Peyer's patch (tissue), 4 donors: ENCODE data around the gene RUNX3. TPM values are rescaled to one million over a fixed set of nuclear protein-coding genes. Genes with fewer than 3 reads are reported as not detected.
A peak's percentile ranks its signal among the peaks of the same experiment; 100 is the strongest.

Experiments
- DNase-seq, 3 donors: peaks; one replicate each; pipeline ENCODE4 v3.0.0-alpha.2; 2017 to 2019
- H3K27ac ChIP-seq, 4 donors: fragments of 200-600 bp; sonication (generic); one replicate each; pipeline ENCODE4 v1.5.1; 2016 to 2019
- H3K27me3 ChIP-seq, 2 donors: fragments of 200-600 bp; sonication (generic); one replicate each; pipeline ENCODE4 v1.5.1; 2019
- H3K36me3 ChIP-seq, 3 donors: fragments of 200-600 bp; sonication (generic); one replicate each; pipeline ENCODE4 v1.5.1; 2016 to 2019
- H3K4me1 ChIP-seq, 4 donors: fragments of 200-600 bp; sonication (generic); one replicate each; pipeline ENCODE4 v1.5.1; 2016 to 2019
- H3K4me3 ChIP-seq, 4 donors: fragments of 200-600 bp; sonication (generic); 1 replicate in 3 of 4; 2 replicates in 1 of 4; pipeline ENCODE4 v1.5.1; 2016 to 2019; ENCODE audit warnings: mild to moderate bottlenecking in 1 of 4
- H3K9me3 ChIP-seq, 4 donors: fragments of 200-600 bp; sonication (generic); one replicate each; pipeline ENCODE4 v1.5.1; 2016 to 2019; ENCODE audit warnings: mild to moderate bottlenecking in 1 of 4
- POLR2A ChIP-seq, 2 donors: fragments of 450-650 bp; IDR thresholded peaks; one replicate each; pipeline ENCODE4 v1.5.1; 2017; ENCODE audit warnings: antibody characterized with exemption in 2 of 2, mild to moderate bottlenecking in 2 of 2, moderate library complexity in 2 of 2
- total RNA-seq, 4 donors: library from RNA; depleted of rRNA; stranded (reverse); fragments of >200 nt; gene quantifications; one replicate each; pipeline ENCODE4 v1.1.0, GENCODE V29; 2016
- TF ChIP-seq, protein P1 (sequence below), 6 experiments: fragments of 450-650 bp in 4 of 6; fragments of 200-600 bp in 2 of 6; sonication (generic) in 1 of 6; IDR thresholded peaks; one replicate each; pipeline ENCODE4 v1.5.1; 2017 to 2019; ENCODE audit warnings: antibody characterized with exemption in 6 of 6, mild to moderate bottlenecking in 3 of 6, moderate library complexity in 1 of 6

The RUNX3 gene
- total RNA-seq, 4 donors from 2014 or later, result 2.1 to 9.9 (median 6.0) TPM

DNA sequence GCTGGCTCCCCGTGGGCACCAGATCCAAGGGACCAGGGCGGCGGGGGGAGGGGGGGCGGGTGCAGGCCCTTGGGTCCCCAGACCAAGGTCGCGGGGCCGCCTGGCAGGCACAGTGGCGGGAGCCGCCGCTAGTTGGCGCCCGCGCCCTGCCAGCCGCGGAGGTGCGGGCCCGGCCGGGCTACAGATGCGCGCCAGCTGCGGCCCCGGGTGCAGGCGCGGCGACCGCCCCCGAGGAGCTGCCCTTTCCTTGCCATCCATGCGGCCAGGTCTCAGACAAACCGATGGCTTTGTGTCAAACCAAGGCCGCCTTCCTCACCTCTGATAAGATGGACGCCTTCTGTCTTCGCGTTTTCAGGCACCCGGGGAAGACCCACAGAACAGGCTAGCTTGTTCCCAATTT, 2.2 kb upstream of the RUNX3 start:
- TF ChIP-seq, protein P1, sequence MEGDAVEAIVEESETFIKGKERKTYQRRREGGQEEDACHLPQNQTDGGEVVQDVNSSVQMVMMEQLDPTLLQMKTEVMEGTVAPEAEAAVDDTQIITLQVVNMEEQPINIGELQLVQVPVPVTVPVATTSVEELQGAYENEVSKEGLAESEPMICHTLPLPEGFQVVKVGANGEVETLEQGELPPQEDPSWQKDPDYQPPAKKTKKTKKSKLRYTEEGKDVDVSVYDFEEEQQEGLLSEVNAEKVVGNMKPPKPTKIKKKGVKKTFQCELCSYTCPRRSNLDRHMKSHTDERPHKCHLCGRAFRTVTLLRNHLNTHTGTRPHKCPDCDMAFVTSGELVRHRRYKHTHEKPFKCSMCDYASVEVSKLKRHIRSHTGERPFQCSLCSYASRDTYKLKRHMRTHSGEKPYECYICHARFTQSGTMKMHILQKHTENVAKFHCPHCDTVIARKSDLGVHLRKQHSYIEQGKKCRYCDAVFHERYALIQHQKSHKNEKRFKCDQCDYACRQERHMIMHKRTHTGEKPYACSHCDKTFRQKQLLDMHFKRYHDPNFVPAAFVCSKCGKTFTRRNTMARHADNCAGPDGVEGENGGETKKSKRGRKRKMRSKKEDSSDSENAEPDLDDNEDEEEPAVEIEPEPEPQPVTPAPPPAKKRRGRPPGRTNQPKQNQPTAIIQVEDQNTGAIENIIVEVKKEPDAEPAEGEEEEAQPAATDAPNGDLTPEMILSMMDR (IDR thresholded peaks at IDR 0.05), result peak; percentile 59 to 90 (median 72)
- TF ChIP-seq POLR2A (IDR thresholded peaks at IDR 0.05), result no peak
- Histone ChIP-seq H3K27ac (peak overlapping the region in 1 of 4 donors; percentile 45), H3K27me3 (peaks cover 0 to 55% of the 10 kb centered on the region in 2 donors), H3K4me3 (peak overlapping the region in 2 of 4 donors; percentile 13 to 28), H3K4me1 (peaks cover 0 to 42% (median 20%) of the 10 kb centered on the region in 4 donors), H3K9me3 (no peaks in the 10 kb centered on the region), H3K36me3 (no peaks in the 10 kb centered on the region)
- peak; percentile 62 to 79 (median 78) for DNase-seq

DNA sequence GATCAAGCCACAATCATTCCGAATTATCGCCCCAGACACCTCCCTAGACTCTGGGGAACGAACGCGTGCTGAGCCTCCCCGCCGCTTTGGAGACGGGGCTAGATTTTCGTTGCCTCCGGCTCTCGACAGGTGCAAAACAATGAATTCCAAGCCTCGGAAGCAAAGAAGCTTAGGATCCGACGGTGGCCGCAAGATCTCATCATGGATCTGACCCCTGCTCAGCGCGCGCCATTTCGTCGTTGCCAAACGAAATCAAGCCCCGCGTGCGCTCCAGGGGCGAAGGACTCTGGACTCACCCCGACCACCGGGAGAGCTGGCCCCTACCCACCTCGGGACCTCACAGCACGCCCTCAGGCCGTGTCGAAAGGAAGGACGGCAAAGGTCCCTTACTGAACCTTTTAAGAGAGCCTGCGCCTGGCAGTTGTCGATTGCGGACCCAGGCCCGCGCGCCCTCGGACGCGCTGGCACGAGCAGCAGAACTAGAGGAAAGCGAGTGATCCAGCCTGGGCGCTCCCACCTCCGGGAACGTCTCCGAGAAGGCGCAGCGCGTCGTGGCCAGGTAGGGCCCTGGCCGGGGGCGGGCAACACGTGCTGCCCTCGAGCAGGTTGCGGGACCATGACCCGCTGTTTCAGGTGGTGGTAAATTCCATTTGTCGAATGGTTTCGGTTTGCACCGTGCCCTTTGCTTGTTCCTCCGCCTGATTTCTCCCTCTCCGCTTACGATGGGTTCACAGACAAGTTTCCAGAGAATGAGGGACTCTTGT, 1.6 kb upstream of the RUNX3 start:
- peaks cover 0 to 60% of the 10 kb centered on the region in 2 donors for H3K27me3 ChIP-seq
- peak overlapping the region in 1 of 4 donors; percentile 98 for H3K27ac ChIP-seq
- no peak for DNase-seq
- peak overlapping the region in 2 of 4 donors; percentile 13 to 28 for H3K4me3 ChIP-seq
- no peaks in the 10 kb centered on the region for H3K9me3 ChIP-seq
- TF ChIP-seq POLR2A (IDR thresholded peaks at IDR 0.05), result no peak
- TF ChIP-seq, protein P1 (IDR thresholded peaks at IDR 0.05), result no peak
- H3K4me1 ChIP-seq, result peaks cover 0 to 47% (median 24%) of the 10 kb centered on the region in 4 donors
- H3K36me3 ChIP-seq, result no peaks in the 10 kb centered on the region

DNA sequence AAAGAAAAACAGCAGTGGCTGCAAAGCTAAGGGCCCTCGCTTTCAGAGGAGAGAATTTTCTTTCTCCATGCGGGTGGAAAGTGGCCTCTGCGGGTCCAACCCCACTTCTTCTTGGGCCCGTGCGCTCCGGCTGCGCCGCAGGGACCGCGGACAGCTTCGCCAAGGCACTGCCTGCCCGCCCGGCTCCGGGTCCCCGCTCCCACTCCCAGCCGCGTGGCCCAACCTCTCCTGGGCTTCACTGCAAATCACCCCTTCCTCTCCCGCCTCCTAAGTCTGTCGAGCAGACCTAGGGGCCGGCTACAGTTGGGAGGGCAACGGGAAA, 1.0 kb upstream of the RUNX3 start:
- H3K36me3 ChIP-seq, result no peaks in the 10 kb centered on the region
- DNase-seq, result no peak
- peaks cover 0 to 64% of the 10 kb centered on the region in 2 donors for H3K27me3 ChIP-seq
- peak overlapping the region in 1 of 4 donors; percentile 98 for H3K27ac ChIP-seq
- TF ChIP-seq, protein P1 (IDR thresholded peaks at IDR 0.05), result no peak
- TF ChIP-seq POLR2A (IDR thresholded peaks at IDR 0.05), result no peak
- no peak overlapping the region for H3K4me3 ChIP-seq
- H3K4me1 ChIP-seq, result peaks cover 0 to 52% (median 27%) of the 10 kb centered on the region in 4 donors
- no peaks in the 10 kb centered on the region for H3K9me3 ChIP-seq

DNA sequence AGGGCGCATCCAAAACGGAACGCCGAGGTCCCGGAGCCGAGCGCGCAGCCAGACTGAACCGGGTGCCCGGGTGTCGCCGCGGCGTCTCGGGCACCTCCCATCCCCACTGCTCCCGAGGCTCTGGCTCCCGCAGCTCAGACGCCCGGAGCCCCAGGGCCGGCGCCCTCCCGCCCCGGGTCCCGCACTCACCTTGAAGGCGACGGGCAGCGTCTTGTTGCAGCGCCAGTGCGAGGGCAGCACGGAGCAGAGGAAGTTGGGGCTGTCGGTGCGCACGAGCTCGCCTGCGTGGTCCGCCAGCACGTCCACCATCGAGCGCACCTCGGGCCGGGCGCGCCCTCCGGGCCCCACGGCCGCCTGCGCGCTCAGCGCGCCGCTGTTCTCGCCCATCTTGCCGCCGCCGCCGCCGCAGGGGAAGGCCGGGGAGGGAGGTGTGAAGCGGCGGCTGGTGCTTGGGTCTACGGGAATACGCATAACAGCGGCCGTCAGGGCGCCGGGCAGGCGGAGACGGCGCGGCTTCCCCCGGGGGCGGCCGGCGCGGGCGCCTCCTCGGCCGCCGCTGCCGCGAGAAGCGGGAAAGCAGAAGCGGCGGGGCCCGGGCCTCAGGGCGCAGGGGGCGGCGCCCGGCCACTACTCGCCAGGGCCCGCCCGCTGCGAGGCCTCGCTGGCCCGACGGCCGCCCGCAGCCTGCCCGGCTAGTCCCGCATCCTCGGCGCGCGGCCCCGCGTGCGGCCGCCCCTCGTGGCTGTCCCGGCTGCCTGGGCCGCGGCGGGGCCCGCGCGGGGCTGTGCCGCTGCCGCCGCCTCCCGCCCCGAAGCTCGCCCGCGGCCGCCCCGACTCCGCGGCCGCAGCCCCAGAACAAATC, 447 bp downstream of the RUNX3 start:
- peaks cover 0 to 52% (median 34%) of the 10 kb centered on the region in 4 donors for H3K4me1 ChIP-seq
- DNase-seq, result peak in 1 of 3 donors; percentile 49
- H3K9me3 ChIP-seq, result no peaks in the 10 kb centered on the region
- peaks cover 0 to 69% of the 10 kb centered on the region in 2 donors for H3K27me3 ChIP-seq
- peak overlapping the region; percentile 85 to 98 (median 90) for H3K27ac ChIP-seq
- TF ChIP-seq, protein P1 (IDR thresholded peaks at IDR 0.05), result no peak
- no peak for TF ChIP-seq POLR2A (IDR thresholded peaks at IDR 0.05)
- H3K4me3 ChIP-seq, result peak overlapping the region; percentile 46 to 79 (median 54)
- H3K36me3 ChIP-seq, result no peaks in the 10 kb centered on the region

DNA sequence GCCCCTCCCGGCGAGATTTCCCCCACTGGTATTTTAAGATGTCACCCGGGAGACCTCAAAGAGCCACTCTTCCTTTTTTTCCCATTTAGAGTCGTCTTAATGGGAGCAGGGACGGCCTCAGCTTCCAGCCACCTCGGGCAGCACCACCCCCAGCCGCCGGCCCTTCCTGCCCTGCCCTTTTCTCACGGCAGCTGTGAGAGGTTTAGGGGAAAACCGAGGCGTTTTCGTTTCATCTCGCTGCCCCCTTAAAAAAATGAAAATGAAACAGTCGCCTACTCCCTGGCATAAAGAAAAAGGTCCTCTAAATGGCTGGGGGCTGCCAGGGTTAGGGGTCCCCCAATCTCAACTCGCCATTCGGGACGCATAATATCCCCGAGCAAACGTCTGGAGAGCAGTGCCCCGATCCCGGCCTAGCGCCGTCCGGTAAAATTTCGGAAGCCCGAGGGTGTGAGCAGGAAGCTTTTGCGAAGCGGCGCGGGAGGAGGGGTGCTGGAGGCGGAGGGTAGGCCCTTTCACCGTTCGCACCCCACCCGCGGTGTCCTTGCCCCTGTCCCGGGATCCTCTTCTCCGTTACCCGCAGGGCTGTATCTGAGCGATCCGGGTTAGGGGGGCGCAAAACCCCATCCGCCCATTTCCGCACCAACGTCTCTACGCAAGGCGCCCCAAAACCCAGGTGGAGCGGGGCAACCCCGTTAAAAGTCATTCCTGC, 1.2 kb downstream of the RUNX3 start:
- peak overlapping the region; percentile 46 to 79 (median 54) for H3K4me3 ChIP-seq

More for the DNA sequence above, 1.2 kb downstream of the RUNX3 start:
- peak overlapping the region; percentile 85 to 98 (median 90) for H3K27ac ChIP-seq
- DNase-seq, result peak in 2 of 3 donors; percentile 58 to 78
- H3K36me3 ChIP-seq, result no peaks in the 10 kb centered on the region
- peaks cover 0 to 52% (median 38%) of the 10 kb centered on the region in 4 donors for H3K4me1 ChIP-seq
- no peaks in the 10 kb centered on the region for H3K9me3 ChIP-seq
- TF ChIP-seq, protein P1 (IDR thresholded peaks at IDR 0.05), result no peak
- no peak for TF ChIP-seq POLR2A (IDR thresholded peaks at IDR 0.05)
- peaks cover 0 to 69% of the 10 kb centered on the region in 2 donors for H3K27me3 ChIP-seq
